Measurements from ENCODE around the gene ADIPOR2.
"Not testable (repeated sequence)": the region's sequence is repeated elsewhere in the genome, so short reads cannot be mapped to it uniquely, and the experiment has no call there.

The ADIPOR2 gene

GRCh38 chr12:1666215-1666614 lies 24.7 kb upstream of the ADIPOR2 start:
- DNase-seq = no peak

GRCh38 chr12:1666685-1667162 lies 24.1 kb upstream of the ADIPOR2 start:
- no peak for DNase-seq

- no peak for DNase-seq
Measured at GRCh38 chr12:1668833-1669543, 21.9 kb upstream of the ADIPOR2 start.

- DNase-seq = no peak
Measured at GRCh38 chr12:1670358-1671268, 20.3 kb upstream of the ADIPOR2 start.

- no peak for DNase-seq
Measured at GRCh38 chr12:1676043-1676442, 14.8 kb upstream of the ADIPOR2 start.

GRCh38 chr12:1680804-1681492 lies 9.9 kb upstream of the ADIPOR2 start:
- no peak for DNase-seq

- DNase-seq = no peak
Measured at GRCh38 chr12:1681493-1681807, 9.4 kb upstream of the ADIPOR2 start.

- DNase-seq = no peak
Measured at GRCh38 chr12:1688086-1688710, 2.7 kb upstream of the ADIPOR2 start.

- no peak for DNase-seq
Measured at GRCh38 chr12:1691123-1692007, 495 bp downstream of the ADIPOR2 start.

- DNase-seq = no peak
Measured at GRCh38 chr12:1692226-1692625, 1.4 kb downstream of the ADIPOR2 start.

- DNase-seq = no peak
Measured at GRCh38 chr12:1692895-1693610, 2.2 kb downstream of the ADIPOR2 start.

- not testable (repeated sequence) for DNase-seq
Measured at GRCh38 chr12:1695097-1695496, 4.2 kb downstream of the ADIPOR2 start.

GRCh38 chr12:1695886-1696670 lies 5.2 kb downstream of the ADIPOR2 start:
- no peak for DNase-seq

GRCh38 chr12:1696800-1697199 lies 5.9 kb downstream of the ADIPOR2 start:
- no peak for DNase-seq

GRCh38 chr12:1697271-1697670 lies 6.4 kb downstream of the ADIPOR2 start:
- no peak for DNase-seq

- DNase-seq = no peak
Measured at GRCh38 chr12:1698720-1699119, 7.8 kb downstream of the ADIPOR2 start.

- DNase-seq = no peak
Measured at GRCh38 chr12:1702713-1703112, 11.8 kb downstream of the ADIPOR2 start.

- no peak for DNase-seq
Measured at GRCh38 chr12:1703771-1704722, 13.2 kb downstream of the ADIPOR2 start.

Data from activated CD8-positive, alpha-beta memory T cell treated with anti-CD3 and anti-CD28 coated beads for 24 hours (primary cell).